ENCODE data around the gene ACCS.

GRCh38 chr11:44034639-44035038 is 31.4 kb upstream of the ACCS start:
- no peak for TF ChIP-seq POLR2A (IDR thresholded peaks at IDR 0.05)
- no peak for TF ChIP-seq EP300 (IDR thresholded peaks at IDR 0.05)
- TF ChIP-seq CTCF (IDR thresholded peaks at IDR 0.05): no peak

Measured in tibial nerve (tissue), 4 donors.